Measurements from ENCODE around the gene TOMT. TPM values are rescaled to one million over a fixed set of nuclear protein-coding genes. Genes with fewer than 3 reads are reported as not detected.
"Not testable (repeated sequence)": the region's sequence is repeated elsewhere in the genome, so short reads cannot be mapped to it uniquely, and the experiment has no call there.

The TOMT gene
- total RNA-seq, 1 experiment from 2014 or later: not detected

DNA sequence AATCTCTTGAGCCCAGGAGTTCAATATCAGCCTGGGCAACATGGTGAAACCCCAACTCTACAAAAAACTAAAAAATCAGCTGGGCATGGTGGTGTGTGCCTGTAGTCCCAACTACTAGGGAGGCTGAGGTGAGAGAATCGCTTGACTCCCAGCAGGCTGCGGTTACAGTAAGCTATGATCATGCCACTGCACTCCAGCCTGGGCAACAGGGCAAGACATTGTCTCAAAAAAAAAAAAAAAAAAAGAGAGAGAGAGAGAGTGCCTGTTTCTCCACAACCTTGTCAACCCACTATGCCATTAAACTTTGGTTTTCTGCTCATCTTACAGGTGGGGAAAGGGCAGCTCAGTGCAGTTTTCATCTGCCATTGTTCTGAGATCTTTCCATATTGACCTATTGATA lies 34.9 kb downstream of the TOMT start:
- DNase-seq (ENCODE audit: low read depth, low spot score): peak; percentile 61

DNA sequence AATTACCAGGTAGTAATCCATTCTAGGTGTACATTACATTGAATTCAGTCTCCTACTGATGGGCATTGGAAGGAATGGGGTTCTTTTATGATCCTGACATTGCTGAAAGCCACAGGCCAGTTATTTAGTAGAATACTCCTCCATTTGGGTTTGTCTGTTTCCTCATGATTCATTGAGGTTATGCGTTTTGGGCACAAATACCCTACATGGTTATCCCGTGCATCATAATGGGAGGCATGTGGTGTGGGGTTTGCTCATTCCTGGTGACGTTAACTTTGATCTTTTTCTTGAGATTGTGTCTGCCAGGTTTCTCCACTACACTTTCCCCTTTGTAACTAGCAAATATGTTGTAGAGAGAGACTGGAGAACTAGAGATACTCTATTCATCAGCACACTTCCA lies 35.3 kb downstream of the TOMT start:
- in situ Hi-C loops (cut with HindIII; ENCODE audit: low pct_unique_long_range_greater_than_20kb, low sequenced_read_pairs): no loop called here
- DNase-seq (ENCODE audit: low read depth, low spot score): peak; percentile 60

More for the DNA sequence above, 34.9 kb downstream of the TOMT start:
- in situ Hi-C loops (cut with HindIII; ENCODE audit: low pct_unique_long_range_greater_than_20kb, low sequenced_read_pairs): no loop called here

DNA sequence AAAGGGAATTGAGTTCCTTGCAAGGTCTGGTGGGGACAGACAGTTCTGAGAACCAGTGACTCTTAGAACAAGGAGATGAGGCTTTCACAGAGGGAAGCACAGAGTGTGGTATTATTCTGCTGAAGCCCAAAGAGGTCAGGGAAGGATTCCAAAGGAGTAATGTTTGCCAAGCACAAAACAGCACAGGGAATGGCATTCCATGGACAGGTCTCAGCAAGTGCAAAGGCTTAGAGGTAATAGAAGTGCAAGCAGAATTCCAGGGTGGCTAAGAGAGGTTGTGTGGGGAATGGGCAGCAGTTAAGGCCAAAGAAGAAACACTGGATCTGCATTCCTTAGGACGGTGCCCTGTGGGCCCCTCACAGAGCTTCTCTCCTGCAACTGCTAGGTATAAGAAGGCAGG lies 36.4 kb downstream of the TOMT start:
- in situ Hi-C loops (cut with HindIII; ENCODE audit: low pct_unique_long_range_greater_than_20kb, low sequenced_read_pairs); DNase-seq (ENCODE audit: low read depth, low spot score): not testable (repeated sequence)

DNA sequence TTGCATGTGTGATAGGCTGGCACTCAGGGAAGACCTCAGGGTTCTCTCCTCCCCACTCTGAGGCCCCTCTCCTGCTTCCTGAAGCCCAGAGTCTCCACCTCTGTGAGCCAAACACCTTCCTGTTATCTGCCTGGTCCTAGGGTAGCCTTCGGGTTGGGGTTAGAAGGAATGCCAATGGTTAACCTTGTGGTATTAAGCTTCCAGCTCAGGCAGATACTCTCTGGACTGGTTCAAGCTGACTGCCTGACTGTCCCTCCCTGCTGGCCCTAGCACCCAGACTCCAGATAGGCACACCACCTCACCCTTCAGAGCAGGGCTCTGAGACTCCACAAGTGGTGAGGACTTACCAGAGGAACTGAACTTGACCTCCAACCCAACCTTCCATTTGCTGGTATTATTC lies 36.8 kb downstream of the TOMT start:
- DNase-seq (ENCODE audit: low read depth, low spot score): not testable (repeated sequence)

DNA sequence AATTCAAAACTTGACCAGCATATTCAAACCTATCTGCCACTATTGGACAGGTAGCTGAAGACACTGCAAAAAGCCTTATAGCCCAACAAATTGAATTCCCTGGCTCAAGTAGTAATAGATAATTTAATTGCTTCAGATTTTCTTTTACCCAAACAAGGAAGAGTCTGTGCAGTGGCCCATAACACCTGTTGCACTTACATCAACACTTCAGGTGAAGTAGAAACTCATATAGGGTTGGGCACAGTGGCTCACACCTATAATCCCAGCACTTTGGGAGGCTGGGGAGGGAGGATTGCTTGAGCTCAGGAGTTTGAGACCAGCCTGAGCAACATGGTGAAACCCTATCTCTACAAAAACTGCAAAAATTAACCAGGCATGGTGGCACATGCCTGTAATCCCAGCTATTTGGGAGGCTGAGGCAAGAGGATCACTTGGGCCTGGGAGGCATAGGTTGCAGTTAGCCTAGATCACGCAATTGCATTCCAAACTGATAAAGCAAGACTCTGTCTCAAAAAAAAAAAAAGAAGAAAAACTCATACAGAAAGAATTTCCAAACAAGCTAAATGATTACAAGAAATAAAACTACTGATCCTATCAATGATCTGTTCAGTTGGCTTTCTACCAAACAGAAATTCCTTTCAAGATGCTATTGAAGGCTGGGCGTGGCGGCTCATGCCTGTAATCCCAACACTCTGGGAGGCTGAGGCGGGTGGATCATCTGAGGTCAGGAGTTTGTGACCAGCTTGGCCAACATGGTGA lies 39.3 kb downstream of the TOMT start:
- DNase-seq (ENCODE audit: low read depth, low spot score): no peak

More for the DNA sequence above, 36.8 kb downstream of the TOMT start:
- in situ Hi-C loops (cut with HindIII; ENCODE audit: low pct_unique_long_range_greater_than_20kb, low sequenced_read_pairs): not testable (repeated sequence)

DNA sequence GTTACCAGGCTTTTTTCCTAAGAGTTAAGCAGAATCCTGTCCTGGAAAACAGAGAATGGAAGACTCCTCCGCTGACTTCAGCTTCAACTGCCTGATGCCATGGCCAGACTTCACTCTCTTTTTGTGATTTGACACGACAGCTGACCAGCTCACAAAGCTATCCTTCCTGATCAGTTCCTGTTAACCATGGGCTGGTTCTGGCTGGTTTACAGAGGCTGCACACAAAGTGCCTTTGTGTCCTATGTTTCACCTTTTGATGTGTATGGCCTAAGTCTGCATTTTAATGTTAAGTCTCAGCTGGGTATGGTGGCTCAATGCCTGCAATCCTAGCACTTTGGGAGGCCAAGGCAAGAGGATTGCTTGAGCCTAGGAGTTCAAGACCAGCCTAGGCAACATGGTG lies 40.9 kb downstream of the TOMT start:
- in situ Hi-C loops (cut with HindIII; ENCODE audit: low pct_unique_long_range_greater_than_20kb, low sequenced_read_pairs): no loop called here
- DNase-seq (ENCODE audit: low read depth, low spot score): peak; percentile 66

More for the DNA sequence above, 39.3 kb downstream of the TOMT start:
- in situ Hi-C loops (cut with HindIII; ENCODE audit: low pct_unique_long_range_greater_than_20kb, low sequenced_read_pairs): no loop called here

DNA sequence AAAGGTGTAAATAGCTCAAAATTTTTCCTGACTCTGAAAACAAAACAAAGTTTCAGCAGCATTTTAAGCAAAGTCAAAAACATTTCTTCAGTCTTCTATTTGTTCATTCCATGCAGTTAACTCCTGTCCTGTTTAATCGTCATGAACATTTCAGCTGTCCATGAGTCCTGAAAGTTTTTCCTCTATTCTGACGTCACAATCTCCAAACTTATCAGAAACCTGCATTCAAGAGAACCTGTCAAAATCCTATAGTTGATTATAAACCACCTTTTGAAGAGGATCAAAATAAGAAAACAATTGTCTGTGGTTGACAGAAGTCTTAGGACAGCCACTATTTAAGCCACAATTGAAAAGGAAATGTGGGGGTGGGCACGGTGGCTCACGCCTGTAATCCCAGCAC lies 45.2 kb downstream of the TOMT start:
- in situ Hi-C loops (cut with HindIII; ENCODE audit: low pct_unique_long_range_greater_than_20kb, low sequenced_read_pairs): no loop called here
- DNase-seq (ENCODE audit: low read depth, low spot score): no peak

DNA sequence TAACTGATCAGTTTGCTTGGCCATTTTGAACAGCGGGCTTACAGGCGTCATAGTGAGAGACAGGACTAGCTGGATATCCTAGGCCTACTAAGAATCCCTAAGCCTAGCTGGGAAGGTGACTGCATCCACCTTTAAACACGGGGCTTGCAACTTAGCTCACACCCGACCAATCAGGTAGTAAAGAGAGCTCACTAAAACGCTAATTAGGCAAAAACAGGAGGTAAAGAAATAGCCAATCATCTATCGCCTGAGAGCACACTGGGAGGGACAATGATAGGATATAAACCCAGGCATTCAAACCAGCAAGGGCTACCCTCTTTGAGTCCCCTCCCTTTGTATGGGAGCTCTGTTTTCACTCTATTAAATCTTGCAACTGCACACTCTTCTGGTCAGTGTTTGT lies 48.1 kb downstream of the TOMT start:
- in situ Hi-C loops (cut with HindIII; ENCODE audit: low pct_unique_long_range_greater_than_20kb, low sequenced_read_pairs); DNase-seq (ENCODE audit: low read depth, low spot score): not testable (repeated sequence)

DNA sequence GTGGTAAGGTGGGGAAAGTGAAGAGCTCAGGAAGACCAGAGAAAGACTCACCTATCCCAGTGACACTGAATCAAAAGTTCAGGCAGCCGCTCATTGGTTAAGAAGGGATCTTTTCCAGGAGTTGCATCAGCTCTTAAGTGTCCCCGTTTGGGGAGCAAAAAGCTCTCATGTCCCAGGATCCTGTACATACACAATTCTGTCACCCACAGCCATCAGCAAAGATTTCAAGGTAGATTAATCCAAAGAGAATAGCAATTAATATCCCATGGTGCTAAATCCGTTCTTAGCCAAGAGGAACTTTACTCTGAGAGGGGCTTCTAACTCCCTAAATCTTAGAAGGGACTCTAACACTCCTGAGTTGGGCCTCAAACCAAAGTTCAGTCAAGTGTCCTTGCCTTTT lies 49.1 kb downstream of the TOMT start:
- in situ Hi-C loops (cut with HindIII; ENCODE audit: low pct_unique_long_range_greater_than_20kb, low sequenced_read_pairs): no loop called here
- no peak for DNase-seq (ENCODE audit: low read depth, low spot score)

DNA sequence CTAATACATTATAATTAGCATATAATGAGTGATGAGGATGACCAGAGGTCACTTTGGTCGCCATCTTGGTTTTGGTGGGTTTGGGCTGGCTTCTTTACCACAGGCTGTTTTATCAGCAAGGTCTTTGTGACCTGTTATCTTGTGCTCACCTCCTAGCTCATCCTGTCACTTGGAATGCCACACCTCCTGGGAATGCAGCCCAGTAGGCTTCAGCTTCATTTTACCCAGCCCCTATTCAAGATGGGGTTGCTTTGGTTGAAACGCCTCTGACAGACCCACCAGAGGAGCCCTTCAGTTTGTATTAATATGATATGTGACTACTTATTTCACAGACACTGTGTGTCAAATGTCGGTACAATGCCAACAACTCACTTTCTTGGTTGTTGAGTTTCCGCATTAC lies 50.0 kb downstream of the TOMT start:
- DNase-seq (ENCODE audit: low read depth, low spot score): no peak
- in situ Hi-C loops (cut with HindIII; ENCODE audit: low pct_unique_long_range_greater_than_20kb, low sequenced_read_pairs): no loop called here

DNA sequence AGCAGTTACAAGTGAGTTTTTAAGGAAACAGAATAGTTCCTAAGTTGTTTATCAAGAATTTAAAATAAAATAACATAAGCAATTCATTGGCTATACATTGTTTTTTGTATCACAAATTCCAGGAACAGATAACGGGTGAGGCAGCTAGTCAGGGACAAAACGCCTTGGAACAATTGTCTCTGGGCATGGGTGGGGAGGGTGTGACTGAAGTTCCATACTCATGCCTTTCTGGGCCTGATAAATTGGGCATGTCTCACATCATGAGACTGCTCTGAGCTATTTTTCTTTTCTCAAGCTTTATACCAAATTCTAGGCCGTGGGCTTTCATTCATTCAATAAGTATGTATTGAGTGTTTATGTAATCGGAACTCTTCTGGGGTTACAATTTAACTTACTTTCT lies 51.4 kb downstream of the TOMT start:
- in situ Hi-C loops (cut with HindIII; ENCODE audit: low pct_unique_long_range_greater_than_20kb, low sequenced_read_pairs): no loop called here
- no peak for DNase-seq (ENCODE audit: low read depth, low spot score)

Small RNA genes within 50 kb of the gene (small RNA-seq; reads per million reads assigned to genes)
- gene MIR3165: 0 to 0.14 reads per million in 2 experiments

Other genes with a start within 250 kb of the TOMT start
- gene DEFB131B, start 227.5 kb upstream of the TOMT start, total RNA-seq (2014; rRNA removed; shearing (Covaris generic)): not detected in 2 replicates
- 5.1 and 6.6 TPM in 2 replicates for gene XNDC1N, start 177.3 kb upstream of the TOMT start, total RNA-seq (2014; rRNA removed; shearing (Covaris generic))
- 41.9 and 50.9 TPM in 2 replicates for gene RNF121, start 176.9 kb upstream of the TOMT start, total RNA-seq (2014; rRNA removed; shearing (Covaris generic))
- 1.6 and 2.6 TPM in 2 replicates for gene IL18BP, start 107.0 kb upstream of the TOMT start, total RNA-seq (2014; rRNA removed; shearing (Covaris generic))
- 118 and 144 TPM in 2 replicates for gene NUMA1, start 25.4 kb upstream of the TOMT start, total RNA-seq (2014; rRNA removed; shearing (Covaris generic))
- 7.7 and 18.3 TPM in 2 replicates for gene LRRC51, start 25.1 kb upstream of the TOMT start, total RNA-seq (2014; rRNA removed; shearing (Covaris generic))
- 279 and 297 TPM in 2 replicates for gene LAMTOR1, start 2.6 kb upstream of the TOMT start, total RNA-seq (2014; rRNA removed; shearing (Covaris generic))
- 30.3 and 30.6 TPM in 2 replicates for gene ANAPC15, start 6.8 kb downstream of the TOMT start, total RNA-seq (2014; rRNA removed; shearing (Covaris generic))
- not detected in 2 replicates for gene FOLR3, start 29.8 kb downstream of the TOMT start, total RNA-seq (2014; rRNA removed; shearing (Covaris generic))
- not detected in 2 replicates for gene FOLR1, start 86.2 kb downstream of the TOMT start, total RNA-seq (2014; rRNA removed; shearing (Covaris generic))
- gene FOLR2, start 110.9 kb downstream of the TOMT start, total RNA-seq (2014; rRNA removed; shearing (Covaris generic)): not detected in 2 replicates
- gene INPPL1, start 118.8 kb downstream of the TOMT start, total RNA-seq (2014; rRNA removed; shearing (Covaris generic)): 105 and 121 TPM in 2 replicates
- gene PHOX2A, start 138.3 kb downstream of the TOMT start, total RNA-seq (2014; rRNA removed; shearing (Covaris generic)): not detected in 2 replicates